ENCODE data around the gene EFCAB6.
"Not testable (repeated sequence)": the region's sequence is repeated elsewhere in the genome, so short reads cannot be mapped to it uniquely, and the experiment has no call there.

Gene EFCAB6

GRCh38 chr22:43704051-43704450 lies 108.1 kb downstream of the EFCAB6 start:
- no peak for DNase-seq

GRCh38 chr22:43698403-43698802 lies 113.7 kb downstream of the EFCAB6 start:
- no peak for DNase-seq

- DNase-seq = no peak
Observed at GRCh38 chr22:43697894-43698293, 114.2 kb downstream of the EFCAB6 start.

DNA sequence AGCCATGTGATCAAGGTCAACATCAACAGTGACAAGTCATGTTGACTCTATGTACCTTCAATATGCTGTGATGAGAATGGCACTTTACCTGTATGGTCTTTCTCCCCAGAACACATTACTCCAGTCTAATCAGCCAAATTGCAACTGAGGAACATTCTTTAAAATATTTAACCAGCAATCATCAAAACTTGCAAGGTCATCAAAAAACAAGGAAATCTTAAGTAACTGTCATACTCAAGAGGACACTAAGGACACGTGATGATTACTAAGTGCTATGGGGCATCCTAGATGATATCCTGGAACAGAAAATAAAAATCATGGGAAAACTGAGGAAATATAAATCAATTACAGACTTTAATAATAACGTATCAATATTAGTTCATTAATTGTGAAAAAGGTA lies 118.9 kb downstream of the EFCAB6 start:
- no peak for DNase-seq

DNA sequence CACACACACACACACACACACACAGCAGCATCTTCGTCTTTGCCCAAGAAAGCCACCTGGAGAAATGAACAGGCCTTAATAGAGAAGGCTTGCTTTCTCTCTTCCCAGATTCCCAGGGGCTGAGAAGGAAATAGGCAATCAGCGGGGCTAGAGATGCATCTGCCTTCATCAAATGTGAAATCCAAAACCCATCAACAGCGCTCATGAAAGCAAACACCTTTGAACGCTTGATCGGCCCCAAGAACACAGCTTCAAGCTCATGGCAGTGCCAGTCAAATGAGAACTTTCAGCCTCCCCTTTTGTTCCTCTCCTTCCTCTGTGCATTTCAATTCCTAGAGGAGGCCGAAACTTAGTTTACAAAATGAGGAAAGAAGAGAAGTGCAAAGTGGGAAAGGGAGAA lies 122.7 kb downstream of the EFCAB6 start:
- no peak for DNase-seq

DNA sequence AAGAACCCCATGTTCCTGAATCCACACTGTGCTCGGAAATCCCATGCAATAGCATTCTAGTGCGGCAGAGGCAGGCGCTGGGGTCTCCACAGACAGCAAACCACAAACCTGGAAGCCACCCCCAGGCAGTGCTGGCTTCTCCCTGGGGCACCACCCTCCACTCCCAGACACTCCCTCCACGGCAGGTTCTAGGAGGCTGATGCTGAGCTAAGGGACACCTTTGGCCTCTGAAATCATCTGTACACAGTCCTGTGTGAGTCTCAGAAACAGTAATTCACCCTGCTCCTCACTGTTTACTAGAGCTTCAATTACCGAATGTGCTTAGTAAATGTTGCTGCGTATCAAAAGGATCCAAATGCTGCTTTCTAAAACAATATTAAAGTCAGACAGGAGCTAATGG lies 129.3 kb downstream of the EFCAB6 start:
- DNase-seq = no peak

- no peak for DNase-seq
Observed at GRCh38 chr22:43681731-43682360, 130.3 kb downstream of the EFCAB6 start.

- DNase-seq = no peak
Observed at GRCh38 chr22:43670513-43670912, 141.6 kb downstream of the EFCAB6 start.

DNA sequence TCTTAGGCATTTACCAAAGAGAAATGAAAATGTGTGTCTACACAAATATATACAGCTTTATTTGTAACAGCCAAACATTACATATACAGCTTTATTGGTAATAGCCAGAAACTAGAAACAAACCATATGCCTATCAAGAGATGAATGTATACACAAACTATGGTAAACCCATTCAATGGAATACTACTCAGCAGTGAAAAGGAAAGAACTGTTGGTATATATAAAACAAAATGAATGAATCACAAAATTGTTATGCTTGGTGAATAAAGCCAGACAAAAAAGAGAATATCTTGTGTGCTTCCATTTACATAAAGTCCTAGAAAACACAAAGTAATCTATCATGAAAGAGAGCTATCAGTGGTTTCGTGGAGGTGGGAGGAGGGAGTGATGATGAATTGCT lies 142.9 kb downstream of the EFCAB6 start:
- no peak for DNase-seq

GRCh38 chr22:43667656-43668055 lies 144.4 kb downstream of the EFCAB6 start:
- DNase-seq = no peak

- DNase-seq = no peak
Observed at GRCh38 chr22:43666457-43666856, 145.6 kb downstream of the EFCAB6 start.

DNA sequence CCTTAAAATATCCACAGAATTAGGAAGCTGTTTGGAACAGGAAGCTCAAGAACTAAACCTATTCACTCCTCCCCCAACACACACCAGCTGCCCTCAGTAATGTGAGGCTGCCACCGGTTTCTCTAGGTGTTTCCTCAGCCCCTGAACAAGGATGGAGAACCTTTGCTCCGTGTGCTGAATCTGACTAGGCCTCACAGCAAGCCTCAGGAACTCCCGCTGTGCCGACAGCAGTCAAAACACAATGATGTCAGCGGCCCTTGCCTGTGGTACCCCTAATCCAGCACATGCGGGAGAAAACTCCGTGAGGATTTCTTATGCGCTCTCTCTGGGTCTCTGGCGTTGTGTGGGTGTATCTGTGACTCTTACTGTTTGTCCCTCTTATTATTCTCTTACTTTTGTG lies 153.3 kb downstream of the EFCAB6 start:
- DNase-seq = no peak

- DNase-seq = not testable (repeated sequence)
Observed at GRCh38 chr22:43656581-43656980, 155.5 kb downstream of the EFCAB6 start.

GRCh38 chr22:43654271-43654670 lies 157.8 kb downstream of the EFCAB6 start:
- no peak for DNase-seq

DNA sequence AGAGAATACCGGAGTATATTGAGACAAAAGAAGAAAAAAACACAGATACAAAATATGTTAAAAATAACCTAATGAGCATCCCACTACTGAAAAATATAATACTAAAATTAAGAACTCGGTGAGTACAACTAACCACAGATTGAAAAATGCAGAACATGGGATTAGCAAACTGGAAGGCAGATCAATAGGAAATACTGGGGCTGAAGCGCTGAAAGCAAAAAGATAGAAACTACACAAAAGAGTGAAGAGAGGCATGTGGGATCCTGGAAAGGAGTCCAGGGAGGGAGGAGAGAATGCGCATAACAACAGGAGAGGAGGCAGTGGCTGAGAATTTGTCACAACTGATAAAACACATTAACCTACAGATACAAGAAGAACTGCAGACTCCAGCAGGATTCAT lies 159.3 kb downstream of the EFCAB6 start:
- DNase-seq = no peak

DNA sequence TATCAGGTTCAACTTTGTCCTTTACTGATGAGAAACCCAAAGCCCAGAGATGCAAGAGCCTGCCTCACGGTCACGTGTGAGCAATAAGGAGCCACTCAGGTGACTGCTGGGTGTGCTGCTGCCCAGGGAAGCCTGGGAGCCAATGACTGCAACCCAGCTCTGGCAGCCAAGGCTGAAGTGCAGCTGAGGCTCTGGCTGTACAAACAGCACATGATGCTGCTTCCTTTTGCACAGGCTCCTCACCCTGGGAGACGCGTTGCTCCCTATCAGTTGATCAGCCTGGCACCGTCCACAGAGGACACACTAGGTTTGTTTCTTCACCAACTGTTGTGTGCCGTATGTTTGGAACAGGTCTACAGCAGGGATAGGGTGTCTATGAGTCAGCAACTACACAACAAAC lies 168.7 kb downstream of the EFCAB6 start:
- no peak for DNase-seq

DNA sequence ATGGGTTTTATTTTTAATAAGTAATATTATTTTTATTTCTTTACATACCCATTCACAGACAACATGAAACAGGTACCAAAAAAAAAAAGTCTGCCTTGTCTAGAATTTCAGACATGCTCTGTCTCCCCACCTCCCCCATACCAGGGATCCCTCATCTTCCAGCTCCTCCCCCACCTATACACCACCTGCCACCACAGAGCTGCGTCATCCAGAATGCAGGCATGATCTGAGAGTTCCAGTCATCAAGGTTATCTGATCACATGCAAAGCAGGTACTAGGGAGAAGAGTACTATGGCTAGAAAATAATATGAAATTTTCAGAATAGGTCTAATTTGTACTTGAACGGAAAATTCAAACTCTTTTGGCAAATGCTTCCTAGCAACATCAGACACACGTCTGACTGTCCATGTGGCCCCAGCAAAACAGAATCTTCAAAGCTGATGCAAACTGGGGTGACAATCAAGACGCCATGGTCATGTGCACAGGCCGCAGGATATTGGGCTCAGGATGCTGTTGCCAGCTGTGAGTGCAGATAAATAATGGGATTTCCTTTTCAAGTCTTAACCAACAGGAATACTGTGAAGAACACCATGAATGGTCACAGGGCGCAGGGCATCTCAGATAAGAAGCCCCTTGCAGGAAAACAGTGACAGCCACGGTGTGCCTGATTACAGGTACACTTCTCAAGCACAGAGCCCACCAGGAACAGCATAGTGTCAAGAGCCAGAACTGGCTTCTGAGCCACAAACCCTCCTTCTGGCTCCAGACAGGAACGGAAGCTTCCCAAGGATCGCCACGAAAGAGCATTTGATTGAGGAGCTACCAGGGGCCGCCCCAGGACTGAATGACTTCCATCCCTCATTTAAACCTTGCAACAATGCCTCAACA lies 169.5 kb downstream of the EFCAB6 start:
- DNase-seq = no peak

DNA sequence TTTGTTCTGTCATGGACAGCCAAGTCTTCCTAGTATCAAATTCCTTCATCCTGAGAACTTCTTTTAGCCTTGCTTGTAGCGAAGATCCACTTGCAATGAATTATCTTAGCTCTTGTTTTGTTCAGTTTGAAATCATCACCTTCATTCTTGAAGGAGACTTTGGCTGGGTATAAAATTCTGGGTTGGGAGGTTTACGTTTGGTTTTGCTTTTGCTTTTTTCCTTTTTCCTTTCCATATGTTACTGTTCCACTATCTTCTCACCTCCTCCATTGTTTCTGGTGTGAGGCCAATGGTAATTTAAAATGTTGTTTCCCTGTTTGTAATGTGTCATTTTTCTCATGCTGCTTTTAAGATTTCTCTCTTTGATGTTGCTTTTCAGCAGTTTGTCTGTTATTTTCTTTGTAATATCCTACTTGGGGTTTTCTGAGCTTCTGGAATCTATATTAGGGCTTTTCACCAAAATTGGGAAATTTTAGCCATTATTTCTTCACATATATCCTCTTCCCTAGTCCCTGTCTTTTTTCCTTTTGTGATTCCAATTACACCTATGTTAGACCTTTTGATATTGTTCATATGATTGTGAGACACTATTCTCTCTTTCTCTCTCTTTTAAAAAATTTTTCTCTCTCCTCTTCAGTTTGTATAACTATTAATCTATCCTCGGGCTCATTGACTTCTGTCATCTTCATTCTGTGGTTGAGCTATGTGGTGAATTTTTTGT lies 172.7 kb downstream of the EFCAB6 start:
- DNase-seq = no peak

- DNase-seq = no peak
Observed at GRCh38 chr22:43637275-43638260, 174.5 kb downstream of the EFCAB6 start.

- DNase-seq = no peak
Observed at GRCh38 chr22:43636086-43636485, 176.0 kb downstream of the EFCAB6 start.

GRCh38 chr22:43635101-43635500 lies 177.0 kb downstream of the EFCAB6 start:
- DNase-seq = no peak

- DNase-seq = no peak
Observed at GRCh38 chr22:43634316-43634715, 177.8 kb downstream of the EFCAB6 start.
